Left cardiac atrium (tissue), 4 donors: ENCODE results near the gene MAP7. TPM values are rescaled to one million over a fixed set of nuclear protein-coding genes. Genes with fewer than 3 reads are reported as not detected.
A peak's percentile ranks its signal among the peaks of the same experiment; 100 is the strongest.
"Not testable (repeated sequence)": the region's sequence is repeated elsewhere in the genome, so short reads cannot be mapped to it uniquely, and the experiment has no call there.

Experiments used
- ATAC-seq, 2 donors: fragments of 200-7000 bp; cut with Tn5 transposase; one replicate each; pipeline ENCODE4 v1.9.1; 2020; ENCODE audit warnings: mild to moderate bottlenecking in 2 of 2, moderate library complexity in 2 of 2
- DNase-seq: peaks from one replicate; pipeline ENCODE4 v3.0.0-alpha.2; 2020
- intact Hi-C, 2 donors: fragments of 100-400 bp; cut with DNase I; formaldehyde crosslinking; loops; one replicate each; pipeline versions ENCODE4 v1.14.1 to v1.15.1; 2022 to 2023
- total RNA-seq, 2 donors: library from RNA; stranded (reverse); fragmentation: NEBNext Ultra II Directional; extraction: Animal tissue kit (Norgen Biotek cat#: 25700); gene quantifications; one replicate each; pipeline ENCODE4 v1.2.1, GENCODE V29; 2021
- donor health status: DM: no; HTN: yes; CAD: no.
- donor health status: DM: no; HTN: yes; CAD: no; lungs with severe emphysema.
- donor health status: DM: yes; HTN: yes; CAD: no.
- donor health status: Dilated cardiomyopathy.

MAP7 gene
- total RNA-seq, 2 donors from 2014 or later: 2.2 to 2.3 TPM

- DNase-seq (peak; percentile 32), ATAC-seq (peak in 1 of 2 donors; percentile 52)
- intact Hi-C loops: no loop called here
Observed at GRCh38 chr6:136334465-136334846, 215.8 kb downstream of the MAP7 start.

- DNase-seq: peak; percentile 34
- peak; percentile 38 to 60 for ATAC-seq
- intact Hi-C loops: no loop called here
Observed at GRCh38 chr6:136333824-136334464, 216.3 kb downstream of the MAP7 start.

- ATAC-seq (no peak), DNase-seq (no peak)
- intact Hi-C loops: no loop called here
Observed at GRCh38 chr6:136331461-136331860, 218.8 kb downstream of the MAP7 start.

- DNase-seq (no peak), ATAC-seq (no peak)
- intact Hi-C loops: no loop called here
Observed at GRCh38 chr6:136330634-136331033, 219.6 kb downstream of the MAP7 start.

- ATAC-seq: peak in 1 of 2 donors; percentile 42
- intact Hi-C loops: no loop called here
- no peak for DNase-seq
Observed at GRCh38 chr6:136326038-136326553, 224.1 kb downstream of the MAP7 start.

GRCh38 chr6:136324686-136325380, 225.4 kb downstream of the MAP7 start:
- ATAC-seq (peak; percentile 46 to 79), DNase-seq (no peak)
- intact Hi-C loops: no loop called here

- intact Hi-C loops: no loop called here
- no peak for DNase-seq
- peak; percentile 65 to 82 for ATAC-seq
Observed at GRCh38 chr6:136323431-136324112, 226.7 kb downstream of the MAP7 start.

GRCh38 chr6:136319732-136320131, 230.5 kb downstream of the MAP7 start:
- no peak for ATAC-seq
- DNase-seq: no peak
- intact Hi-C loops: loop anchor here in 1 of 2 donors (10.0 kb wide), 1 partner anchor 785 kb away; no protein-coding TSS in a partner anchor

GRCh38 chr6:136318676-136319075, 231.5 kb downstream of the MAP7 start:
- intact Hi-C loops: loop anchor here in 1 of 2 donors (10.0 kb wide), 1 partner anchor 784 kb away; no protein-coding TSS in a partner anchor
- no peak for ATAC-seq

GRCh38 chr6:136317971-136318370, 232.3 kb downstream of the MAP7 start:
- DNase-seq (no peak), ATAC-seq (no peak)
- intact Hi-C loops: loop anchor here in 1 of 2 donors (2.0 to 10.0 kb wide), 2 partner anchors 783 to 811 kb away; no protein-coding TSS in a partner anchor

More at GRCh38 chr6:136318676-136319075, 231.5 kb downstream of the MAP7 start:
- no peak for DNase-seq

GRCh38 chr6:136317021-136317694, 233.1 kb downstream of the MAP7 start:
- ATAC-seq (peak; percentile 67 to 79), DNase-seq (peak; percentile 36)
- intact Hi-C loops: loop anchor here in 1 of 2 donors (2.0 to 10.0 kb wide), 2 partner anchors 782 to 810 kb away; no protein-coding TSS in a partner anchor

GRCh38 chr6:136315594-136315993, 234.6 kb downstream of the MAP7 start:
- ATAC-seq (no peak), DNase-seq (no peak)
- intact Hi-C loops: loop anchor here in 1 of 2 donors (10.0 kb wide), 1 partner anchor 781 kb away; no protein-coding TSS in a partner anchor

- ATAC-seq (no peak), DNase-seq (no peak)
- intact Hi-C loops: loop anchor here in 1 of 2 donors (10.0 kb wide), 1 partner anchor 778 kb away; no protein-coding TSS in a partner anchor
Observed at GRCh38 chr6:136312975-136313374, 237.2 kb downstream of the MAP7 start.

GRCh38 chr6:136309729-136310311, 240.4 kb downstream of the MAP7 start:
- intact Hi-C loops: loop anchor here in 1 of 2 donors (10.0 kb wide), 1 partner anchor 775 kb away; no protein-coding TSS in a partner anchor
- DNase-seq: no peak
- no peak for ATAC-seq

GRCh38 chr6:136309171-136309570, 241.1 kb downstream of the MAP7 start:
- DNase-seq (no peak), ATAC-seq (no peak)
- intact Hi-C loops: no loop called here

- intact Hi-C loops, ATAC-seq, DNase-seq: not testable (repeated sequence)
Observed at GRCh38 chr6:136308469-136308868, 241.8 kb downstream of the MAP7 start.

- intact Hi-C loops: no loop called here
- ATAC-seq (no peak), DNase-seq (no peak)
Observed at GRCh38 chr6:136307351-136307750, 242.9 kb downstream of the MAP7 start.

GRCh38 chr6:136306466-136306865, 243.8 kb downstream of the MAP7 start:
- ATAC-seq: no peak
- intact Hi-C loops: no loop called here
- DNase-seq: no peak
